ENCODE data around the gene TMUB1. TPM values are rescaled to one million over a fixed set of nuclear protein-coding genes. Genes with fewer than 3 reads are reported as not detected.
"Not testable (repeated sequence)": the region's sequence is repeated elsewhere in the genome, so short reads cannot be mapped to it uniquely, and the experiment has no call there.

Gene TMUB1
- polyA plus RNA-seq, 4 donors: 19.2 to 42.8 (median 37.4) TPM

DNA sequence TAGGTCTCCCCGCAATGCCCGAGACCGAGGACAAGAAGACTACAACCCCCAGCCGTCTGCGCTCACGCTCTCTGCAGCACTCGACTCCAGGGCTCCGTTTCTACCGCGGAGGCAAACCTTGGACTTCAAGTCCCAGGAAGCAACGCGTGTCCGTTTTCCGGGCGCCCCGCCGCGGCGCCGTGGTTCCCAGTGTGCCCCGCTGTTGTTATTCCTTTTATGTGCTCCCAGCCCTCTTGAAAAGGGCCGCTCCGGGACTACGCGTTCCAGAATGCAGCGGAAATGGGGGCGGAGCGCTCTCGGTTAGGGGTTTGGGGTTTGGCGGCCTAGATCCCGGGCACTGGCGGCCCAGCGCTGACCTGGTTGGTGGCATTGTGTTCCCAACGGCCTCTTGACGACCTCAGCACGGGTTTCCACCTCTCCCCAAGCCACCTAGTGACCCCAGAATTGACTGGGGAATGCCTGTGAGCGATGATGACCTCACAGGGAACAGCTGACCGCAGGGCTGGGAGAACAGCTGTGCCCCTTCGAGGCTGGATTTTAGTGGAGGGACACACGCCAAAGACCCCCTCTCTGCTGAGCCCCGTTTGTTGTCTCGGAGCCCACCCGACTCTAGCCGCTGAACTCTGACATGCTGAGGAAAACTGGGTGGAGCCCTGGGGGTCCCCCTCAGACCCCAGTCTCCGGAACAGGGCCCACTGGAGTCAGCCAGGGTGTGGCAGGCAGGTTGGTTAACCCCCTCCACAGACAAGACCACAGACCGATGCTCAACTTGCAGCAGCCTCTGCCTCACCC is 25.1 kb downstream of the TMUB1 start:
- peak; percentile 94 to 99 (median 96) for DNase-seq (ENCODE audit: low read depth in 4 of 4, low spot score in 2 of 4)

DNA sequence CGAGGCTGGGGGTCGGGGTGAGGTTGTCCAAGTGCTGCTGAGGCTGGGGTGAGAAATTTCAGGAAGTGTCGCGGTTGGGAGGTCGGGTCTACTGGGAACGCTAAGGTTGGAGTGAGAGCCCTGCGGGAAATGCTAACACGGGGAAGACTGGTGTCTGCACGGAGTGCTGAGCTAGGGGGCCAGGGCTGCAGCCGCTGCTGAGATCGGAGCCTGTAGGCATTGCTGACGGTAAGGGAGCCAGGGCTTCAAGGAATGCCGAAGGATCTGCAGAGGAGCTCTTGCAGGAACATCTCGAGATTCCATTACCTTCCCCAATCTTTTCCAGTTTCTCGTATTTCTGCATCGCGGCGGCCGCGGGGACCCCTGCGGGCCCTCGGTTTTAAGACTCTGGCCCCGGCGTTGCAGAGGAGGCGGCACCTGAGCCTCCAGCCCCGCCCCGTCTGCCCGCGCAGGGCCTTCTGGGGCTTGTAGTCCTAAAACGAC is 25.7 kb downstream of the TMUB1 start, which contains the start of gene CDK5:
CDK5 (minus strand) TSS at position 392 of the 483 bp plus-strand sequence; CDS start at position 343, 49 bp downstream.
- no peak for DNase-seq (ENCODE audit: low read depth in 4 of 4, low spot score in 2 of 4)

GRCh38 chr7:151056666-151057505 is 26.4 kb downstream of the TMUB1 start:
- DNase-seq (ENCODE audit: low read depth in 4 of 4, low spot score in 2 of 4): no peak

DNA sequence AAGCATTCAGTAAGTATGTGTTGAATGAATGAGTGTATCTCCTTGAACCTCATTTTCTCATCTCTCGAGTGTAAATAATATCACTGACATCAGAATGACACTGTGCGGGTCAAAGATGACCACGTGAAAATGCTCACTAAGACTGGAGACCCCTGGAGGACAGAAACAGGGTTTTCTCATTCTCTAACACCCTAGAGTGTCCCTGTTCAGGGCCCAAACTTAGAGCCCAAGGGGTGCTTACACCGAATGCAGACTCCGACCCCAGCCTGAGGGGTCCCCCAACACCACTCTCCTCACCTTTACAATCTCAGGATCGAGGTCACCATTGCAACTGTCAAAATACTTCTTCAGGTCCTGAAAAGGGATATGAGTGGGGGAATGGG is 27.0 kb downstream of the TMUB1 start:
- no peak for DNase-seq (ENCODE audit: low read depth in 4 of 4, low spot score in 2 of 4)

DNA sequence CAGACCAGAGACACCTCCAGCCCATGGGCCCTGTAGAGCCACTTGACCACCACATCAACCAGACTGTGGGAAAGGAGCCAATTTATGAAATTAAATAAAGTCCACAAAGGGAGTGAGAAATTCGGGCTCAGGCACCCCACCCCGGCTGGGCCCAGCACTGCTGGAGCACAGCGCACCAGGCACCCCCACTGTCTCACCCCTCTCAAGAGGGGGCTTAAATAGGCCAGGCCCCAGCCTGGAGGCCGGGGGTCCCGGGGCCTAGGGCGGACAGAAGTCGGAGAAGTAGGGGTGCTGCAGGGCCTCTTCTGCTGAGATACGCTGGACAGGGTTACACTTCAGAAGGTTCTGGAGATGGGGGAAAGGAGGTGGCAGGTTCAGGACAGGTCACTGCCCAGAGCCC is 29.5 kb downstream of the TMUB1 start:
- DNase-seq (ENCODE audit: low read depth in 4 of 4, low spot score in 2 of 4): no peak

GRCh38 chr7:151053096-151053495 is 30.2 kb downstream of the TMUB1 start:
- no peak for DNase-seq (ENCODE audit: low read depth in 4 of 4, low spot score in 2 of 4)

DNA sequence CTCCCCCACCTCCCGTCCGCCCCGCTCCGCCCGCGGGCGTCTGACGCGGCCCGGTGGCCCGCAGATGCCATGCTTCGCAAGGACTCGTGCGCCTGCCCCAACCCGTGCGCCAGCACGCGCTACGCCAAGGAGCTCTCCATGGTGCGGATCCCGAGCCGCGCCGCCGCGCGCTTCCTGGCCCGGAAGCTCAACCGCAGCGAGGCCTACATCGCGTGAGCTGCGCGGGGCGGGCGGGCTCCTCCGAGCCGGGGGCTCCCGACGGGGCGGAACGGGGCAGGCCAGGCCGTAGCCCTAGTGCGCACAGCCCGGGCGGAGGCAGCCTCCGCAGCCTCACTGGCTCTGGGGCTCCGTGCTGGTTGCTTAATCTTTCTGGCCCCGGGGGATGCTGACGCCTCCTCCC is 32.2 kb downstream of the TMUB1 start:
- peak in 2 of 4 donors; percentile 55 to 69 for DNase-seq (ENCODE audit: low read depth in 4 of 4, low spot score in 2 of 4)

DNA sequence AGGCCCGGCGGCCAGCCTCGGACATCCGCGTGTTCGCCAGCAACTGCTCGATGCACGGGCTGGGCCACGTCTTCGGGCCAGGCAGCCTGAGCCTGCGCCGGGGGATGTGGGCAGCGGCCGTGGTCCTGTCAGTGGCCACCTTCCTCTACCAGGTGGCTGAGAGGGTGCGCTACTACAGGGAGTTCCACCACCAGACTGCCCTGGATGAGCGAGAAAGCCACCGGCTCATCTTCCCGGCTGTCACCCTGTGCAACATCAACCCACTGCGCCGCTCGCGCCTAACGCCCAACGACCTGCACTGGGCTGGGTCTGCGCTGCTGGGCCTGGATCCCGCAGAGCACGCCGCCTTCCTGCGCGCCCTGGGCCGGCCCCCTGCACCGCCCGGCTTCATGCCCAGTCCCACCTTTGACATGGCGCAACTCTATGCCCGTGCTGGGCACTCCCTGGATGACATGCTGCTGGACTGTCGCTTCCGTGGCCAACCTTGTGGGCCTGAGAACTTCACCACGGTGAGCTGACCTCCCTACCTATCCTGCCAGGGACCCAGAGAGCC is 34.3 kb downstream of the TMUB1 start:
- DNase-seq (ENCODE audit: low read depth in 4 of 4, low spot score in 2 of 4): no peak

GRCh38 chr7:151047976-151048815 is 35.1 kb downstream of the TMUB1 start, which contains the start of gene ASIC3:
TSS of gene ASIC3 (plus strand) at chr7:151048531. CDS start at chr7:151048886, 355 bp downstream.
- DNase-seq (ENCODE audit: low read depth in 4 of 4, low spot score in 2 of 4): no peak

DNA sequence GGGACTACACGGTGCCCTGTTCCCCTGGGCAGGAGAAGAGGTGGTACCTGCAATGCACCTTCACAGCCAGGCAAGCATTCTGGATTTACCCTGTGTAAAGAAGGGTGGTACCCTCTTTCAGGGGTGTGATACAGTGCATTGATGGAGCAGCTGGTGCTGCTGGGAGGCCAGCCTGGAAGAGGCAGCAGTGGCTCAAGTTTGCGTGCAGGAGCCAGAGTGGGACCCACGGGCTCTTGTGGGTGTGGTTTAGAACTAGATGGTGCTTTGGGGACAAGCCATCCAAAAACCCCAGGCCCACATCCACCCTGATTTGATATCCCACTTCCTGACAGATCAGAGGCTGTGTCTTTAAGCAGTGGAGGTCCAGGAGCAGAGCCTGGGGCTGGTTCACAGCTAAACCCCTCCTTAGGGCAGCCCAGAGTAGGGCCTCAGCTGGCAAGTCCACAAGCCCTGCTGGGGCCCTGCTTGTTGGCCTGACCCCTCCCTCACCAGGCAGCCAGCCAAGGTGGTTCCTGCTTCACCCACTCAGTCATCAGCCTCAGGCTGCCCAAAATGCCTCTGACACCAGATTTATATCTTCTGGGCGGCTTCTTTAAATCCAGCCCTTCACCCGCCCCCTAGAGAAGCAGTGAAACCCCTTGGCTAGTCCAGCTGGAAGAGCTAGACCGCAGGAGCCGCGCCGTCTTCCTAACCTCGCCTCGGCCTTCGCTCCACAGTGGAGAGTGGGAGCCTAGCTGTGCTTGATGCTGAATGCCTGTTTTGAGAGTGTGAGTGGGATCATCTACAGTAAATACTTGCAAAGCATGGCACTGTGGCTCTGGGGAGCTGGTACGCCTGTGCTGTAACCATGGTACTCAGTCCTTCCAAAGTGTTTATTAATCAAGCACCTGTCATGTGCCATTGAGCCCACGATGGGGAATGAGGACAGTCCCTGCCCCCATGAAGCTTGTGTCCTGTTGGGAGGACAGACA is 36.4 kb downstream of the TMUB1 start:
- no peak for DNase-seq (ENCODE audit: low read depth in 4 of 4, low spot score in 2 of 4)

DNA sequence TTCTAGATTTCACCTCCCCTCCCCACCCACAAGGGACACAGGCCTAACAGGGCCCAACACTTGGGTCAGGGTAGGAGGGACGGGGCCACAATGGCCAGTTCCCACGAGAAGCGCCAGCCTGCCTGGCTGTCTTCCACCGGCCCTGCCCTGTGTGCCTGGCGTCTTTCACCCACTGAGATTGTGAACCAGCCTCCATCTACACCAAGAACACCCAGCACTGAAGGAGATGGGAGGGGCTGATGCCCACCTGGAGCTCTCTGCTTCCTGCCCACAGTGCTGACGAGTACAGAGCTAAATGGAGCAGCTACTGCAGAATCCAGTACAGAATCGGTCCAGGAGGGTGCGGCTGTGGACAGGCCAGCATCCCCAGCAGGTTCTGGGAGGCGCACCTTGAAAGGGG is 37.3 kb downstream of the TMUB1 start:
- DNase-seq (ENCODE audit: low read depth in 4 of 4, low spot score in 2 of 4): no peak

DNA sequence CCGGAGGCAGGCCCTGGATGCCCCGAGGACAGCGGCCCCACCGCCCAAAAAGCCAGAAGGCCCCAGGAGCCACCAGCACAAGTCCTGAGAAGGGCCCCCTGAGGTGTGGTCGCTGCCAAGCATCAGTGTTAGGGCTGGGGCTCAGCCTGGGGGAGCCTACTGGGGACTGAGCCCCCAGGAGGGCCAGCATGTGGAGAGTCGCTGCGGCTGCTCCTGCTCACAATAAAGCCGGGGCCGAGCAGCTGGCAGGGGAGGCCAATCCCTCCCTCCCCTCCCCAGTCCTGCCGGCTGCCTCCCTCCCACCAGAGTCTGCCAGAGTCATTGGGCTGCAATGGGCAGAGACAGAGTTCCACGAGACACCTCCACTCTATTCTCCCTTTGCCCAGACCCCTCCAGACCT is 38.0 kb downstream of the TMUB1 start:
- no peak for DNase-seq (ENCODE audit: low read depth in 4 of 4, low spot score in 2 of 4)

DNA sequence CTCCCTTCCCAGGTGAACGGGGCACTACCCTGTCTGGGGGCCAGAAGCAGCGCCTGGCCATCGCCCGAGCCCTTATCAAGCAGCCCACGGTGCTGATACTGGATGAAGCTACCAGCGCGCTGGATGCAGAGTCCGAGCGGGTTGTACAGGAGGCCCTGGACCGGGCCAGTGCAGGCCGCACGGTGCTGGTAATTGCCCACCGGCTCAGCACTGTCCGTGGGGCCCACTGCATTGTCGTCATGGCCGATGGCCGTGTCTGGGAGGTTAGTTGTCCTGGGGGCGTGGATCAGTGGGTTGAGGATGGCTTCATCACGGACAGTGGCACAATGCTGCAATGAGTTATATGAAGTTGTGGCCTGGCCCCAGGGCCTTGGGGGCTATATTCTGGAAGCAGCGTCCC is 39.3 kb downstream of the TMUB1 start:
- DNase-seq (ENCODE audit: low read depth in 4 of 4, low spot score in 2 of 4): no peak

DNA sequence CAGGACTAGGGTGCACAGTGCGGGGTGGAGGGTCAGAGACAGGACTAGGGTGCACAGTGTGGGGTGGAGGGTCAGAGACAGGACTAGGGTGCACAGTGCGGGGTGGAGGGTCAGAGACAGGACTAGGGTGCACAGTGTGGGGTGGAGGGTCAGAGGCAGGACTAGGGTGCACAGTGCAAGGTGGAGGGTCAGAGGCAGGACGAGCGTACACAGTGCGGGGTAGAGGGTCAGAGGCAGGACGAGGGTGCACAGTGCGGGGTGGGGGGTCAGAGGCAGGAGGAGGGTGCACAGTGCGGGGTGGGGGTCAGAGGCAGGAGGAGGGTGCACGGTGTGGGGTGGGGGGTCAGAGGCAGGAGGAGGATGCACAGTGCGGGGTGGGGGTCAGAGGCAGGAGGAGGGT is 39.8 kb downstream of the TMUB1 start:
- not testable (repeated sequence) for DNase-seq (ENCODE audit: low read depth in 4 of 4, low spot score in 2 of 4)

DNA sequence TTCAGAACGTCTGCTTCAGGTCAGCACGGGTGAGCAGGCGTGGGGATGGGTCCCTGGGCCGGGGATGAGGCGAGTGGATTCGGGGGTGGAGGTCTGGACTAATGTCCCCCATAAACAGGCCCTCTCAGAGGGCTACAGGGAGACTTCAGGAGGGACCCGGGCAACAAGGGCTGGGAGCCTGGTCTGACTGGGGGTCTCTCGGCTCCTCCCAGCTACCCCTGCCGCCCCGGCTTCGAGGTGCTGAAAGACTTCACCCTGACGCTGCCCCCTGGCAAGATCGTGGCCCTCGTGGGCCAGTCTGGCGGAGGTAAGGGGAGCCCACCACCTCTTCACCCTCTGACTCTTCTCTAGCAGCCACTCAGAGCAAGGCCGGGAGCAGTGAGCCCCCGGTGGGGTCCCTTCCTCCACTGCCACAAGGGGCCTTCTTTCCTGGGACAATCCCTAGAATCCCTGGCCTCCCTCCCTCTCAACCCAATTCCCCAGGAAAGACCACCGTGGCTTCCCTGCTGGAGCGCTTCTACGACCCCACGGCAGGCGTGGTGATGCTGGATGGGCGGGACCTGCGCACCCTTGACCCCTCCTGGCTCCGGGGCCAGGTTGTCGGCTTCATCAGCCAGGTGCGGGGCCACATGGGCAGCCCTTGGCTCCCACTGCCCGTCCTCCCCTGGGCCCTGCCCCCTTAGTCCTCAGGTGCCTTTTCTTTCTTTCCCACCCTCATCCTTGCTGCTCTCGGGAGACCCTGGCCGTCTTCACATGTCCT is 42.5 kb downstream of the TMUB1 start:
- no peak for DNase-seq (ENCODE audit: low read depth in 4 of 4, low spot score in 2 of 4)

DNA sequence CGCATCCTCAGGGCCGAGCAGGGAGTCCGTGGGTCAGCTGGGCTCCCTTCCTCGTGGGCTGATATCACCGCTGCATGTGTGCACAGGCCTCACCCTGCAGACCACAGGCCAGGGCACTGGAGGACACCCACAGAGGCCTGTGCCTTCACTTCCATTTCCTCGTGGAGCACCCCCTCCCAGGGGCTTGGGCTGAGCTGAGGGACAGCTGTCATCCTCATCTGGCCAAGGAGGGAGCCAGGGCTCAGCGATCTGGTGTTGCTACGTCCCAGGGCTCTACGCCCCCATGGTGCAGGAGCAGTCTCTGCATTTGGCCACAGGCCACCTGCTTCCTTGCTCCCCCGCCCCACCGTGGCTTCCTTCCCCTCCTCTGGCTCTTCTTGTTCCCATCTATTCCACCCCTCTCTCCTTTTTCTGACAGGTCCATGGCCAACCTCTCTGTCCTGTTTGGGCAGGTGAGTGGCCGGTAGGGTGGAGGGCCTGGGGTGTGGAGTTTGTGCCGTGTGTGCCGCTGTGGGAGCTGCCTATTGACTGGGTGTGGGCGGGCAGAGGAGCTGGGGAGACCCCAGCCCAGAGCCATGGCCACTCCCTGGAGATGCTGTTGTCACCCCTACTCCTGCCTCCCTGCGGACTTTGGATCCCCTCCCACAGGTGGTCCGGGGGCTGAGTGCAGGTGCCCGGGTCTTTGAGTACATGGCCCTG is 43.3 kb downstream of the TMUB1 start:
- DNase-seq (ENCODE audit: low read depth in 4 of 4, low spot score in 2 of 4): no peak

DNA sequence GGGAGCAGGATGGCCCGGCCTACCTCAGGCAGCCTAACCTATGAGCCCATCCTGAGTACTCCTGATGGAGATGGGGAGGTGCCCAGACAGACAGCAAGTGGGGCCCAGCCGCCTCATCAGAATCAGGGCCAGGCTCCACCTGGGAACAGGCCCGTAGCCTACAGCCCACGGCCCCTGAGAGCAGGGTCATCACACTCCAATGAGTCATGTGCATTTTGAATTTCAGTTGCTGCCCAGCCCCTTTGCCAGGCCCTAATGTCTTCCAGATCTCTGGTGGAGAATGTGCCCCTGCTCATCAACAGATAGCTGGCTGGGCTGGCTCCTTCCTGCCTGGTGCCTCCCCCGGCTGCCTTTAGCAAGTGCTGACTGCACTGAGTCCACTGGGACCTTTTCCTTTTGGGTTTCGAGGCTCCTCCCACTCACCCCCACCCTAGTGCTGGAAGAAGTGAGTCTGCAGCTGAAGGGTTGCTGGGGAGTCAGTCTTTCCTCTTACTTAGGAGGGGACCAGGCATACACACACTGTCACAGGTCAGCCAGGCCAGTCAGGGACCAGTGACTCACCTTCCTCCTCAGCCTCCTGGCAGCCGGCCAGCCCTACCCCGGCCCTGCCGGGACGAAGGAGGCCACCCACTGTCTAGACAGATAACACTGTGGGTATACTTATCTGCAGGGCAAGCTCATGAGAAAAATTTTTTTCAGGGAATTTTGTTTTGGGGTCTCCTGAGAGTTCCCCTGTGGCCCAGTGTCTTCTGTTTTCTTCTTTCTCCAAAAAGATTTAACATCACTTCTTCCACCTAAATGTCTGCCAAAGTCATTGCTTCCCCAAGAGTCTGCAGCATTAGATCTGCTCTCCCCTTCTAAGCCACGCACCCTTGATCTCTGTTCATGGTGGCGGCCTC is 44.1 kb downstream of the TMUB1 start:
- no peak for DNase-seq (ENCODE audit: low read depth in 4 of 4, low spot score in 2 of 4)

Measured in left renal cortex interstitium (tissue), 4 donors.